Keratinocyte (primary cell): ENCODE measurements around the gene TRH. TPM values are rescaled to one million over a fixed set of nuclear protein-coding genes. Genes with fewer than 3 reads are reported as not detected.

Source experiments
- DNase-seq: peaks from one replicate; pipeline ENCODE4 v3.0.0-alpha.2; 2011; ENCODE audit warnings: low read depth, missing footprints, low spot score
- FAIRE-seq: peaks from 2 replicates; lab custom pipeline; 2011; peaks lifted over from hg19 to GRCh38; lab: Jason Lieb, UNC
- H2AFZ ChIP-seq: 2 replicates; pipeline ENCODE4 v1.6.0; 2012; ENCODE audit warnings: low read length, control low read depth, inconsistent platforms; ENCODE audit not compliant: control insufficient read depth
- H3K27ac ChIP-seq: 2 replicates; pipeline ENCODE4 v1.5.1; 2011; ENCODE audit warnings: low read length; ENCODE audit not compliant: control insufficient read depth, insufficient read depth
- H3K27me3 ChIP-seq: 3 replicates; pipeline ENCODE4 v1.6.0; 2011; ENCODE audit warnings: low read length; ENCODE audit not compliant: control insufficient read depth, insufficient read depth; ENCODE audit errors: extremely low read depth
- H3K36me3 ChIP-seq, 2 experiments: 2 replicates in 1 of 2; 3 replicates in 1 of 2; pipeline ENCODE4 v1.5.1; 2011; ENCODE audit warnings: low read length in 2 of 2, mild to moderate bottlenecking in 1 of 2; ENCODE audit not compliant: control insufficient read depth in 2 of 2, insufficient read depth in 2 of 2; ENCODE audit errors: extremely low read depth in 1 of 2
- H3K4me1 ChIP-seq: 3 replicates; pipeline ENCODE4 v1.5.1; 2011; ENCODE audit warnings: low read length; ENCODE audit not compliant: control insufficient read depth, insufficient read depth; ENCODE audit errors: extremely low read depth
- H3K4me2 ChIP-seq: 3 replicates; pipeline ENCODE4 v1.6.0; 2011; ENCODE audit warnings: low read depth, low read length; ENCODE audit not compliant: control insufficient read depth, insufficient read depth; ENCODE audit errors: extremely low read depth
- H3K4me3 ChIP-seq, 3 experiments: fragments of 200-600 bp in 1 of 3; sonication (generic) in 1 of 3; 2 replicates in 2 of 3; 3 replicates in 1 of 3; pipeline ENCODE4 v1.5.1; 2011 to 2016; ENCODE audit warnings: low read length in 3 of 3, mild to moderate bottlenecking in 3 of 3, control low read depth in 2 of 3, inconsistent platforms in 1 of 3, low read depth in 1 of 3, mixed read lengths in 1 of 3, mixed run types in 1 of 3, moderate library complexity in 1 of 3; ENCODE audit not compliant: control insufficient read depth in 2 of 3, insufficient read depth in 2 of 3; ENCODE audit errors: extremely low read depth in 1 of 3
- H3K79me2 ChIP-seq: 2 replicates; pipeline ENCODE4 v1.6.0; 2012; ENCODE audit warnings: low read length; ENCODE audit not compliant: control insufficient read depth, insufficient read depth
- H3K9ac ChIP-seq: 3 replicates; pipeline ENCODE4 v1.6.0; 2011; ENCODE audit warnings: low read length; ENCODE audit not compliant: control insufficient read depth, insufficient read depth; ENCODE audit errors: extremely low read depth
- H3K9me1 ChIP-seq: 3 replicates; pipeline ENCODE4 v1.6.0; 2011; ENCODE audit warnings: low read length; ENCODE audit not compliant: control insufficient read depth, insufficient read depth; ENCODE audit errors: extremely low read depth
- H3K9me3 ChIP-seq: 2 replicates; pipeline ENCODE4 v1.5.1; 2012; ENCODE audit warnings: low read depth, low read length; ENCODE audit not compliant: control insufficient read depth
- H4K20me1 ChIP-seq: 3 replicates; pipeline ENCODE4 v1.6.0; 2011; ENCODE audit warnings: low read length; ENCODE audit not compliant: control insufficient read depth, insufficient read depth; ENCODE audit errors: extremely low read depth
- EZH2 ChIP-seq: IDR thresholded peaks from one replicate; pipeline ENCODE4 v1.6.1; 2012; ENCODE audit warnings: inconsistent platforms, mild to moderate bottlenecking, low read length, moderate library complexity
- dilution Hi-C: fragments of 300-500 bp; cut with MboI; formaldehyde crosslinking; loops from one replicate; pipeline ENCODE4 v1.7.0; 2020; ENCODE audit warnings: low sequenced_read_pairs; ENCODE audit not compliant: extremely low pct_ligation_motif_present
- polyA plus RNA-seq, 5 experiments: library from polyadenylated mRNA; depleted of rRNA in 3 of 5; stranded (reverse) in 3 of 5; stranded (forward) in 1 of 5; unstranded in 1 of 5; fragments of >200 nt; gene quantifications; 1 replicate in 1 of 5; 2 replicates in 3 of 5; 3 replicates in 1 of 5; pipeline versions ENCODE4 v1.2.1 to v1.2.3, GENCODE V29; 2011 to 2012; ENCODE audit warnings: missing spikeins in 2 of 5, low read depth in 1 of 5, low replicate concordance in 1 of 5
- TF ChIP-seq, protein P1 (sequence below), 3 experiments: IDR thresholded peaks in 1 of 3; conservative IDR thresholded peaks in 1 of 3; optimal IDR thresholded peaks in 1 of 3; 2 replicates in 2 of 3; 3 replicates in 1 of 3; pipeline versions ENCODE3 to v1.5.1; 2011; ENCODE audit warnings: low read length in 3 of 3, mild to moderate bottlenecking in 3 of 3, moderate library complexity in 2 of 3, control low read depth in 1 of 3, inconsistent platforms in 1 of 3; ENCODE audit not compliant: insufficient read depth in 2 of 3; ENCODE audit errors: extremely low read depth in 1 of 3

The TRH gene
- polyA plus RNA-seq, 1 donor (not counting 4 experiments of a cell fraction or from before 2014, with no cell fraction given), result not detected

GRCh38 chr3:129972301-129972700 lies 2.2 kb upstream of the TRH start:
- peaks cover 43% of the 10 kb centered on the region for H3K27me3 ChIP-seq
- FAIRE-seq, result no peak

GRCh38 chr3:129973853-129974563 lies 512 bp upstream of the TRH start:
- no peak overlapping the region for H2AFZ ChIP-seq
- no peak overlapping the region for H3K4me2 ChIP-seq
- DNase-seq, result no peak

More at GRCh38 chr3:129972301-129972700, 2.2 kb upstream of the TRH start:
- dilution Hi-C loops, result no loop called here
- H3K4me3 ChIP-seq, result no peak overlapping the region
- no peaks in the 10 kb centered on the region for H3K79me2 ChIP-seq
- H3K36me3 ChIP-seq, result no peaks in the 10 kb centered on the region
- H3K9me3 ChIP-seq, result no peaks in the 10 kb centered on the region
- no peak overlapping the region for H3K27ac ChIP-seq
- H3K9me1 ChIP-seq, result no peaks in the 10 kb centered on the region
- no peaks in the 10 kb centered on the region for H4K20me1 ChIP-seq
- H3K4me1 ChIP-seq, result no peaks in the 10 kb centered on the region
- no peak for DNase-seq
- TF ChIP-seq, protein P1, sequence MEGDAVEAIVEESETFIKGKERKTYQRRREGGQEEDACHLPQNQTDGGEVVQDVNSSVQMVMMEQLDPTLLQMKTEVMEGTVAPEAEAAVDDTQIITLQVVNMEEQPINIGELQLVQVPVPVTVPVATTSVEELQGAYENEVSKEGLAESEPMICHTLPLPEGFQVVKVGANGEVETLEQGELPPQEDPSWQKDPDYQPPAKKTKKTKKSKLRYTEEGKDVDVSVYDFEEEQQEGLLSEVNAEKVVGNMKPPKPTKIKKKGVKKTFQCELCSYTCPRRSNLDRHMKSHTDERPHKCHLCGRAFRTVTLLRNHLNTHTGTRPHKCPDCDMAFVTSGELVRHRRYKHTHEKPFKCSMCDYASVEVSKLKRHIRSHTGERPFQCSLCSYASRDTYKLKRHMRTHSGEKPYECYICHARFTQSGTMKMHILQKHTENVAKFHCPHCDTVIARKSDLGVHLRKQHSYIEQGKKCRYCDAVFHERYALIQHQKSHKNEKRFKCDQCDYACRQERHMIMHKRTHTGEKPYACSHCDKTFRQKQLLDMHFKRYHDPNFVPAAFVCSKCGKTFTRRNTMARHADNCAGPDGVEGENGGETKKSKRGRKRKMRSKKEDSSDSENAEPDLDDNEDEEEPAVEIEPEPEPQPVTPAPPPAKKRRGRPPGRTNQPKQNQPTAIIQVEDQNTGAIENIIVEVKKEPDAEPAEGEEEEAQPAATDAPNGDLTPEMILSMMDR (optimal IDR thresholded peaks at IDR 0.05 in 1 of 3, IDR thresholded peaks at IDR 0.05 in 1 of 3, conservative IDR thresholded peaks at IDR 0.05 in 1 of 3; ENCODE audit: extremely low read depth in 1 of 3, insufficient read depth in 2 of 3, low read length in 3 of 3), result no peak
- TF ChIP-seq EZH2, result no peak
- no peak overlapping the region for H2AFZ ChIP-seq
- H3K4me2 ChIP-seq, result no peak overlapping the region
- H3K9ac ChIP-seq, result no peak overlapping the region

More at GRCh38 chr3:129973853-129974563, 512 bp upstream of the TRH start:
- FAIRE-seq, result no peak
- Histone ChIP-seq H3K27ac (no peak overlapping the region), H4K20me1 (no peaks in the 10 kb centered on the region), H3K79me2 (no peaks in the 10 kb centered on the region), H3K9me3 (no peaks in the 10 kb centered on the region), H3K27me3 (peaks cover 43% of the 10 kb centered on the region), H3K36me3 (no peaks in the 10 kb centered on the region), H3K4me3 (no peak overlapping the region), H3K9me1 (no peaks in the 10 kb centered on the region), H3K4me1 (no peaks in the 10 kb centered on the region), H3K9ac (no peak overlapping the region)
- dilution Hi-C loops, result no loop called here
- TF ChIP-seq, protein P1 (optimal IDR thresholded peaks at IDR 0.05 in 1 of 3, IDR thresholded peaks at IDR 0.05 in 1 of 3, conservative IDR thresholded peaks at IDR 0.05 in 1 of 3; ENCODE audit: extremely low read depth in 1 of 3, insufficient read depth in 2 of 3, low read length in 3 of 3), result no peak
- TF ChIP-seq EZH2, result peak; percentile 74
